Heart right ventricle (tissue), 16 donors: ENCODE results near the gene CBLL1. TPM values are rescaled to one million over a fixed set of nuclear protein-coding genes. Genes with fewer than 3 reads are reported as not detected.

ENCODE experiments used
- ATAC-seq, 8 donors: fragments of 200-7000 bp; cut with Tn5 transposase; one replicate each; pipeline ENCODE4 v1.9.1; 2020; ENCODE audit warnings: mild to moderate bottlenecking in 8 of 8, moderate library complexity in 8 of 8, moderate number of reproducible peaks in 1 of 8
- DNase-seq, 2 donors: peaks; one replicate each; pipeline ENCODE4 v3.0.0-alpha.2; 2020
- H3K27ac ChIP-seq, 10 donors: fragments of 200-600 bp; sonication (generic) in 2 of 10; one replicate each; pipeline versions ENCODE4 v1.5.0 to v1.8.0; 2020 to 2022; ENCODE audit warnings: mild to moderate bottlenecking in 3 of 10
- H3K27me3 ChIP-seq, 7 donors: fragments of 200-600 bp; one replicate each; pipeline ENCODE4 v1.8.0; 2021 to 2022; ENCODE audit warnings: mild to moderate bottlenecking in 2 of 7
- H3K36me3 ChIP-seq, 9 donors: fragments of 200-600 bp; sonication (generic) in 1 of 9; one replicate each; pipeline versions ENCODE4 v1.5.0 to v1.8.0; 2020 to 2022; ENCODE audit warnings: mild to moderate bottlenecking in 2 of 9
- H3K4me1 ChIP-seq, 9 donors: fragments of 200-600 bp; sonication (generic) in 1 of 9; one replicate each; pipeline versions ENCODE4 v1.5.0 to v1.8.0; 2020 to 2022; ENCODE audit warnings: mild to moderate bottlenecking in 4 of 9
- H3K4me3 ChIP-seq, 10 donors: fragments of 200-600 bp; sonication (generic) in 2 of 10; one replicate each; pipeline versions ENCODE4 v1.5.0 to v1.8.0; 2020 to 2022; ENCODE audit warnings: mild to moderate bottlenecking in 7 of 10, moderate library complexity in 2 of 10
- H3K9me3 ChIP-seq, 11 donors: fragments of 200-600 bp in 10 of 11; sonication (generic) in 2 of 11; one replicate each; pipeline versions ENCODE4 v1.5.0 to v1.8.0; 2013 to 2022; ENCODE audit warnings: mild to moderate bottlenecking in 2 of 11, control low read depth in 1 of 11, moderate library complexity in 1 of 11
- WGBS, 2 donors: extraction: QIAGEN DNeasy Blood & Tissue Kit; methylation state at CpG; one replicate each; pipeline ENCODE4 v1.1.7; 2013; ENCODE audit warnings: inconsistent platforms in 1 of 2; 5-methylcytosine and 5-hydroxymethylcytosine counted together
- intact Hi-C, 10 donors: fragments of 100-400 bp; cut with DNase I; formaldehyde crosslinking; loops; one replicate each; pipeline versions ENCODE4 v1.11.1 to v1.14.2; 2022
- polyA plus RNA-seq, 2 donors: library from polyadenylated mRNA; stranded (reverse); fragments of 200-250 nt; gene quantifications; one replicate each; pipeline ENCODE4 v1.2.3, GENCODE V29; 2013
- total RNA-seq, 10 donors: library from RNA; stranded (reverse); fragmentation: NEBNext Ultra II Directional in 3 of 10; extraction: Animal tissue kit (Norgen Biotek cat#: 25700) in 3 of 10; gene quantifications; one replicate each; pipeline versions ENCODE4 v1.2.1 to v1.2.4, GENCODE V29; 2021 to 2023
- TF ChIP-seq, protein P1 (sequence below), 9 donors: fragments of 200-600 bp; sonication (generic) in 2 of 9; IDR thresholded peaks; one replicate each; pipeline versions ENCODE4 v1.5.0 to v1.8.0; 2021 to 2022; ENCODE audit warnings: antibody characterized with exemption in 9 of 9, mild to moderate bottlenecking in 5 of 9, moderate library complexity in 1 of 9
- donor health status: Arrhythmogenic right ventricular cardiomyopathy.
- donor health status: ischemic (EF 13 %, LVEDD 7.1; RV severe dilation, severe dysfunction).
- donor health status: healthy with polysubstance abuse.
- donor health status: DM: no; HTN: yes; CAD: no.
- donor health status: DM: no; HTN: no; CAD: no.
- donor health status: ischemic (EF 25% LVEDD 6.9; RV normal size, moderate dysfunction).
- donor health status: ischemic (EF 25% LVEDD 5.7; RV mildly dilated, moderate dysfunction).
- donor health status: healthy.
- donor health status: DM: yes; HTN: yes; CAD: no.
- donor health status: Ischemic cardiomyopathy.
- donor health status: ischemic (EF 35%, LVEDD 5.7; RV mildly dilated, moderate dysfunction).
- donor health status: nonischemic (EF 11% LVEDD 7.7; RV severe dilation, severe dysfunction).
- donor health status: DM: yes; HTN: yes; CAD: no.
- donor health status: PGD.
- donor health status: ischemic (EF 29% LVEDD 5.4; RV normal size, mild dysfunction).
- donor health status: nonischemic (EF 23%, LVEDD 6.1; RV moderate dilation, normal function).

The CBLL1 gene
- total and polyA plus RNA-seq, 12 donors = 4.6 to 31.3 (median 22.3) TPM

DNA sequence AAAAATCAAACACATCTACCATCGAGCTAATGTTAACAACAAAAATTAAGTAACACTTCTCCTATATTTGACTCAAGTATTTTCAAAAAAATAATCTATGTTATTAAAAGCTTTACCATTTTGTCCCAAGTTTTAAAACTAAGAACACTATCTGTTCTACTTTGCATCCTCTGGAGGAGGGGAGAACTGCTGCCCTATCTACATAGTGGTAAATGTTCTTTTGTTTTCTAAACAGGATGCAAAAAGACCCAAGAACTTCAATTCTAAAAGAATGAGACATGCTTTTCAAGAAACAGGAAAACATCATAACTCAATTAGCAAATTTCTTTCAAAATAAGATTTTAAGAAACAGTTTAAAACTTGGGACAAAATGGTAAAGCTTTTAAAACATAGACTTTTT is 44.3 kb downstream of the CBLL1 start:
- Histone ChIP-seq H3K9me3 (no peaks in the 10 kb centered on the region), H3K27ac (no peak overlapping the region), H3K4me3 (no peak overlapping the region), H3K36me3 (no peaks in the 10 kb centered on the region), H3K4me1 (no peaks in the 10 kb centered on the region), H3K27me3 (peaks cover 0 to 6% (median 0%) of the 10 kb centered on the region in 7 donors)
- 80 to 98% methylated on average over 1 of the region's 1 CpG for WGBS, 2 donors
- no peak for ATAC-seq
- intact Hi-C loops = no loop called here
- TF ChIP-seq, protein P1, sequence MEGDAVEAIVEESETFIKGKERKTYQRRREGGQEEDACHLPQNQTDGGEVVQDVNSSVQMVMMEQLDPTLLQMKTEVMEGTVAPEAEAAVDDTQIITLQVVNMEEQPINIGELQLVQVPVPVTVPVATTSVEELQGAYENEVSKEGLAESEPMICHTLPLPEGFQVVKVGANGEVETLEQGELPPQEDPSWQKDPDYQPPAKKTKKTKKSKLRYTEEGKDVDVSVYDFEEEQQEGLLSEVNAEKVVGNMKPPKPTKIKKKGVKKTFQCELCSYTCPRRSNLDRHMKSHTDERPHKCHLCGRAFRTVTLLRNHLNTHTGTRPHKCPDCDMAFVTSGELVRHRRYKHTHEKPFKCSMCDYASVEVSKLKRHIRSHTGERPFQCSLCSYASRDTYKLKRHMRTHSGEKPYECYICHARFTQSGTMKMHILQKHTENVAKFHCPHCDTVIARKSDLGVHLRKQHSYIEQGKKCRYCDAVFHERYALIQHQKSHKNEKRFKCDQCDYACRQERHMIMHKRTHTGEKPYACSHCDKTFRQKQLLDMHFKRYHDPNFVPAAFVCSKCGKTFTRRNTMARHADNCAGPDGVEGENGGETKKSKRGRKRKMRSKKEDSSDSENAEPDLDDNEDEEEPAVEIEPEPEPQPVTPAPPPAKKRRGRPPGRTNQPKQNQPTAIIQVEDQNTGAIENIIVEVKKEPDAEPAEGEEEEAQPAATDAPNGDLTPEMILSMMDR (IDR thresholded peaks at IDR 0.05) = no peak
- no peak for DNase-seq

DNA sequence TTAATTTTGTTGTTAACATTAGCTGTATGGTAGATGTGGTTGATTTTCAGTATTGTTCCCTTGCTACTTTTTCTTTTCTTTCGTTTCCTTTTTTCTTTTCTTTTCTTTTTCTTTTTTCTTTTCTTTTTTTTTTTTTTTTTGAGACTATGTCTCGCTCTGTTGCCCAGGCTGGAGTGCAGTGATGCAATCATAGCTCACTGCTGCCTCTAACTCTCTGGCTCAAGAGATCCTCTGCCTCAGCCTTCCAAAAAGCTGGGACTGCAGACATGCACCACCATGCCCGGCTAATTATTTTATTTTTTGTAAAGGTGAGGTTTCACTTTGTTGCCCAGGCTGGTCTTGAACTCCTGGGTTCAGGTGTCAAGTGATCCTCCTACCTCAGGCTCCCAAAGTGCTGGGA is 44.7 kb downstream of the CBLL1 start:
- Histone ChIP-seq H3K27ac (no peak overlapping the region), H3K4me1 (no peaks in the 10 kb centered on the region), H3K4me3 (no peak overlapping the region), H3K9me3 (no peaks in the 10 kb centered on the region), H3K27me3 (peaks cover 0 to 6% (median 0%) of the 10 kb centered on the region in 7 donors), H3K36me3 (no peaks in the 10 kb centered on the region)
- 75 to 76% methylated on average over 3 of the region's 3 CpGs for WGBS, 2 donors
- intact Hi-C loops = no loop called here
- TF ChIP-seq, protein P1 (IDR thresholded peaks at IDR 0.05) = no peak
- no peak for ATAC-seq
- no peak for DNase-seq

DNA sequence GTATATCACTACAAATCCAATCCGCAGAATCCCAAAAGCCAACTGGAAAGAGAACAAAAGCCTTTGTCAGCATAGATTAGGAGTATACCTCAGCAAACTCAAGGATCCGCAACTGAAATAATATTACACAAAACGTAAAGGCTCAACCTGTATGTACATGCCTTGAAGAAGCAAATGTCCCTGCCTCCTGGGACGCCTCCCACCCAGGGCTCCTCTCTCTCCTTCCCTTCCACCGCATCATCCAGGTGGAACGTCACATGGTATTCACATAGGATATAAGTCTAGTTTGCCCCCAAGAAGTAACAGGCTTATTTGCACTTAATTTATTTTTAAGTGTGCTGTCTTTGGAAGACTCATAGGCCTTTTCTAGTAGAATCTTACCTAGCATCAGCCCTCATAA is 45.7 kb downstream of the CBLL1 start:
- TF ChIP-seq, protein P1 (IDR thresholded peaks at IDR 0.05) = no peak
- 91 to 93% methylated on average over 6 of the region's 6 CpGs for WGBS, 2 donors
- H3K36me3 ChIP-seq = no peaks in the 10 kb centered on the region
- H3K4me1 ChIP-seq = no peaks in the 10 kb centered on the region
- intact Hi-C loops = no loop called here
- ATAC-seq = no peak
- no peak overlapping the region for H3K4me3 ChIP-seq
- no peak for DNase-seq
- no peak overlapping the region for H3K27ac ChIP-seq
- H3K9me3 ChIP-seq = no peaks in the 10 kb centered on the region
- peaks cover 0 to 6% (median 0%) of the 10 kb centered on the region in 7 donors for H3K27me3 ChIP-seq

DNA sequence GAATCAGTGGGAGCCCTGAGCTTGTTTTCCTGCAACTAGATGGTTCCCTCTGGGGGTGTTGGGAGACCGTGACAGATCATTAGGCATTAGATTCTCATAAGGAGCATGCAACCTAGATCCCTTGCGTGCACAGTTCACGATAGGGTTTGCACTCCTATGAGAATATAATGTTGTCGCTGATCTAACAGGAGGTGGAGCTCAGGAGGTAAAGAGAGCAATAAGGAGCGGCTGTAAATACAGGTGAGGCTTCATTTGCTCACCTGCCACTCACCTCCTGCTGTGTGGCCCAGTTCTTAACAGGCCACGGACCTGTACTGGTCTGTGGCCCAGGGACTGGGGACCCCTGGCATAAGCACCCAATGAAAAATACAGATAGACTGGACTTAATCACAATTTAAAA is 48.4 kb downstream of the CBLL1 start:
- 89 to 90% methylated on average over 6 of the region's 6 CpGs for WGBS, 2 donors
- Histone ChIP-seq H3K36me3 (no peaks in the 10 kb centered on the region), H3K4me3 (no peak overlapping the region), H3K27ac (no peak overlapping the region), H3K27me3 (no peaks in the 10 kb centered on the region), H3K4me1 (no peaks in the 10 kb centered on the region), H3K9me3 (no peaks in the 10 kb centered on the region)
- DNase-seq = no peak
- ATAC-seq = no peak
- intact Hi-C loops = no loop called here
- TF ChIP-seq, protein P1 (IDR thresholded peaks at IDR 0.05) = no peak
